GM18861 (cell line): ENCODE measurements around the gene ALPK3.

Source experiments
- ATAC-seq: cut with Tn5 transposase; IDR thresholded peaks from one replicate; pipeline ENCODE4 v1.9.1; 2021; ENCODE audit not compliant: unreplicated experiment

ALPK3 gene

DNA sequence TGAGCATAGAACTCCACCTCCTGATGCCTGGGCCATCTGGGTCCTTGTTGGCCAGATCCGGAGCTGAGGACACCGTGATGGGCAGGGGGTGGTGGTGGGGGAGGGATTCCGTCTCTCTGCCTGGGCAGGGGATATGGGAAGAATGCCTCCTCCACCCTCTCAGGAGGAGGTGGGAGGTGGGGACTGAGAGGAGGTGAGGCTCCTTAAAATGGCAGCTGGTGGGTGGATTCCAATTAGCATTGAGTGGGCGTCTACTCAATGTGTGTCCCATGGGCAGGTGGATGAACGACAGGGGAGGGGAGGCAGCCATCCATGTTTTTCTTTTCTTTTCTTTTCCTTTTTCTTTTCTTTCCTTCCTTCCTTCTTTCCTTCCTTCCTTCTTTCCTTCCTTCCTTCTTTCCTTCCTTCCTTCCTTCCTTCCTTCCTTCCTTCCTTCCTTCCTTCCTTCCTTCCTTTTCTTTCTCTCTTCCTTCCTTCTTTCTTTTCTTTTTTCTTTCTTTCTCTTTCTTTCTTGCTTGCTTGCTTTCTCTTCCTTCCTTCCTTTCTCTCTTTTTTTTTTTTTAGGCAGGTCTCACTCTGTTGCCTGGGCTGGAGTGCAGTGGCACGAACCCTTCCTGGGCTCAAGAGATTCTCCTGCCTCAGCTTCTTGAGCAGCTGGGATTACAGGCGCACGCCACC, 72.3 kb downstream of the ALPK3 start:
- no peak for ATAC-seq

DNA sequence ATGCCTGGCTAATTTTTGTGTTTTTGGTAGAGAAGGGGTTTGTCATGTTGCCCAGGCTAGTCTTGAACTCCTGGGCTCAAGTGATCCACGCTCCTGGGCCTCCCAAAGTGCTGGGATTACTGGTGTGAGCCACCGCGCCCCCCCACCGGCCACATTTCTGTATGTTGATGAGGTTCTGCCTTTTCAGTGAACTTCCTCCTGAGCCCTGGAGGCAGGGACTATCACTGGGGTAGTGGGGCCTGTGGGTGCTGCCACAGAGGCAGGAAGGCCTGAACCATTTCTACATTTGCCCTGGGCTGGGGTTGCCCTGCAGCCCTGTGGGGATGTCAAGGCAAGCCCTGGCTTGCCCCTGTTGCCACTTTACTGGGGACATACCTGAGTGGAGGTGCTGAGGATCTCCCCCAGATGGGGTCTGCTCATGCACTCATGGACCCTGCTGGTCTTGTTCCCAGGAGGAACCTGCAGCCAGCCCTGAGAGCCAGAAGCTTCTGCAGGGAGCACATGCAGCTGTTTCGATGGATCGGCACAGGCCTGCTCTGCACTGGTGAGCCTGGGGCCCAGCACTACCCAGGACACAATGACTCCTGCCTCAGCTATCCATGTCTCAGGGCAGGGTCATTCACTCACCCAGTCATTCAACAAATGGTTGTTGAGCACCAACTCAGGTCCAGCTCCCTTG, 73.0 kb downstream of the ALPK3 start:
- ATAC-seq: no peak

DNA sequence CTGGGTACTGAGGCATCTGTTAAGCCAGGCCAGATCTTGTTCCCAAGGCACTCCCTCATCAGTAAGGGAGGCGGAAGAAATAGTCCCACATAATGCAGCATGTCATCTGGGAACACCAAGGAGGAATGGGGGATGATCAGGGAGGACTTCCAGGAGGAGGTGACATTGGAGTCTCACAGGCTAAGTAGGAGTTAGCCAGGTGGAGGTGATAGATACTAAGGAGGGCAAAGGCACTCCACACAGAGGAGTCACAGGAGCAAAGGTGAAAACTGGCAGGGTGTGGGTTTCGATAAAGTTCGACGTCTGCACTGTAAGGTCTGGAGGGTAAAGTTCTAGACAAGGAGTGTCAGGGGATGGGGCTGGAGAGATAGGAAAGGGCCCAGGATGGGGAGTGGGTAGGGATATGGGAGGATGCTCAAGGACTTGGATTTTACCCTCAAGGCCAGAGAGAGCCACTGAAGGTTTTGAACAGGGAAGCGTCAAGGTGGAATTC, 73.6 kb downstream of the ALPK3 start:
- no peak for ATAC-seq

GRCh38 chr15:84891339-84891738, 74.2 kb downstream of the ALPK3 start:
- no peak for ATAC-seq

DNA sequence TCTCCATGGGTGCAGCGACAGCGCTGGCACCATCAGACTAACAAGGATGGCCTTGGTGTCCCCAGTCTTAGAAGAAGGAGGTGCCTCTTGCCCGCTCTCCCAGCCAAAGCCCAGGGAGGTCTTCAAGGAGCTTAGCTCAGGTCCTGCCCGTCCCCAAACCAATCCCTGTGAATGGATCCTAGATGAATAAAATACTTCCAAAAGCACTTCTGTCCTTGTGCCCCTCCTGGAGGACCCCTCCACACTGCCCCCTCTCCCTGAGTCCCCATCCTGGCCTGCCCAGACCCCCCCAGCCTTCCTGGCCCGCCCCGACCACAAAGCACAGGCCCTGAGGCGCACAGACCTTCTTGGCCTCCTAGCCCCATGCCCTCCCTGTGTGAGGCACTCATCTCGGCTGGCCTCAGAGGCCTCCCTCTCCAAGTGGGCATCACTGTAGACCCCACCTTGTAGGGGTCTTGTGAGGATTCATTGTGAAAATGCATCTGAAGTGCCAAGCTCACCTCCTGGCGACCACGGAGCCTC, 75.7 kb downstream of the ALPK3 start:
- ATAC-seq: no peak

- no peak for ATAC-seq
These were observed 76.5 kb downstream of the ALPK3 start for GRCh38 chr15:84893607-84894006.

- ATAC-seq: no peak
These were observed 77.7 kb downstream of the ALPK3 start for GRCh38 chr15:84894736-84895425.

- ATAC-seq: no peak
These were observed 81.6 kb downstream of the ALPK3 start for GRCh38 chr15:84898761-84899160.

DNA sequence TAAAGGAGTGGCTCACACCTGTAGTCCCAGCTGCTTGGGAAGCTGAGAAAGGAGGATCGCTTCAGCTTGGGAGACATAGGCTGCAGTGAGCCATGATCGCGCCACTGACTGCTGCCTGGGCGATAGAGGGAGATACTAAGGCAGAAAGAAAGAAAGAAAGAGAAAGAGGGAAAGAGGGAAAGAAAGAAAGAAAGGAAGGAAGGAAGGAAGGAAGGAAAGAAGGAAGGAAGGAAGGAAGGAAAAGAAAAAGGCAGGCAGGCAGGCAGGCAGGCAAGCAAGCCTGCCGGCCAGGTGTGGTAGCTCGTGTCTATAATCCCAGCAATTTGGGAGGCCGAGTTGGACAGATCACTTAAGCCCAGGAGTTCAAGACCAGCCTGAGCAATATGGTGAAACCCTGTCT, 82.6 kb downstream of the ALPK3 start:
- no peak for ATAC-seq

- no peak for ATAC-seq
These were observed 84.4 kb downstream of the ALPK3 start for GRCh38 chr15:84901540-84901939.

DNA sequence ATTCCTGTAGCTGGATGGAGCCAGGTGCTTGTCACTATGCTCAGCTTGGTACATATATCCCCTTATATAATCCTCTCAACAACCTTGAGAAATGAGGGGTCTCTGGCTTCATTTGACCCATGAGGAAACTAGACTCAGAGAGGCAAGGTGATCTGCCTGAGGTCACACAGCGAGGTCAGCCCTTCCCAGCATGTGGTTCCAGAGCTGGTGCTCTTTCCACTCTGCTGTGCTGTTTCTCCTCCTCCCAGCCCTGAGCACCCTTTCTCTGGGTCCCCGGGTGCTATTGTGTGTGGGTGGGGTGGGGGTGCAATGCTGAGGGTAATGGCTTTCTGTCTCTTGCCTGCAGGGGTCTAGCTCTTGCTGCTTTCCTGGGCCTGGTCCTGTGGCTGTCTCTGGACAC, 86.6 kb downstream of the ALPK3 start:
- no peak for ATAC-seq

- no peak for ATAC-seq
These were observed 87.3 kb downstream of the ALPK3 start for GRCh38 chr15:84904419-84904818.

- no peak for ATAC-seq
These were observed 88.1 kb downstream of the ALPK3 start for GRCh38 chr15:84905016-84905916.

DNA sequence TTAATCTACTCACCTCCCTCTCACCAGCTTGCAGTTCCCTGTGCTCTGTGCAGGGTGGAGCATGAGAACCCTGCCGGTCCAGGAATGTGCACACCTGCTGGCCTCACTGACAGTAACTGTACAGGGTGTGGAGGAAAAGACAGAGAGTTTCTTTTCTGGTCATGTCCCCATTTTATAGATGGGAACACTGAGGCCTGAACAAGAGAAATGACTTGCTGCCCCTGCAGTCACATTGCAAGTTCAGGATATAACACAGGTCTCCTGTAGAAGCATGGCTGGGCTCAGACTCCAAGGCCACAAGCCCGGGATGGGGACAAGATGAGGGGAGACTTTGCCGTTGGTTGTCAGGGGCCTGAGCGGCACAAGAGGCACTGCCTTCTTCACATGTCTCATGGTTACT, 90.6 kb downstream of the ALPK3 start:
- ATAC-seq: no peak

- ATAC-seq: no peak
These were observed 91.4 kb downstream of the ALPK3 start for GRCh38 chr15:84908564-84908963.

DNA sequence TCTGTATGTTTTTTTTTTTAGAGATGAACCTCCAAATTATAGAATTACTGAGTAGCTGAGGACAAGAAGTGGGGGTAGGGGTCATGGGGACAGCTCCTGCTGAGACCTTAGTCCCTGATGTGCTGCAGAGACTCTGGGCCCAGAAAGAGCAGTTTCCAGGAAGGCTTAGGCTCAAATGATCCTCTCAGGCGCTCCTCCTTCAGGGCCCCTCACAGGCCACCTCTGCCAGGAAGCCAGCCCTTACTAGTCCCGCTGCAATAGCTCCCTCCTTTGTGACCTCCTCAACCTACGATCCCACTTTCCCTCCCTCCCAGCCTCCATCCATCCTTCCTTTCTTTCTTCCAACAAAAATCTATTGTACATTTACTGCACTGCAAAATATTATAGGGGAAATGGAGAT, 91.9 kb downstream of the ALPK3 start:
- ATAC-seq: no peak

- ATAC-seq: no peak
These were observed 92.6 kb downstream of the ALPK3 start for GRCh38 chr15:84909782-84910181.

DNA sequence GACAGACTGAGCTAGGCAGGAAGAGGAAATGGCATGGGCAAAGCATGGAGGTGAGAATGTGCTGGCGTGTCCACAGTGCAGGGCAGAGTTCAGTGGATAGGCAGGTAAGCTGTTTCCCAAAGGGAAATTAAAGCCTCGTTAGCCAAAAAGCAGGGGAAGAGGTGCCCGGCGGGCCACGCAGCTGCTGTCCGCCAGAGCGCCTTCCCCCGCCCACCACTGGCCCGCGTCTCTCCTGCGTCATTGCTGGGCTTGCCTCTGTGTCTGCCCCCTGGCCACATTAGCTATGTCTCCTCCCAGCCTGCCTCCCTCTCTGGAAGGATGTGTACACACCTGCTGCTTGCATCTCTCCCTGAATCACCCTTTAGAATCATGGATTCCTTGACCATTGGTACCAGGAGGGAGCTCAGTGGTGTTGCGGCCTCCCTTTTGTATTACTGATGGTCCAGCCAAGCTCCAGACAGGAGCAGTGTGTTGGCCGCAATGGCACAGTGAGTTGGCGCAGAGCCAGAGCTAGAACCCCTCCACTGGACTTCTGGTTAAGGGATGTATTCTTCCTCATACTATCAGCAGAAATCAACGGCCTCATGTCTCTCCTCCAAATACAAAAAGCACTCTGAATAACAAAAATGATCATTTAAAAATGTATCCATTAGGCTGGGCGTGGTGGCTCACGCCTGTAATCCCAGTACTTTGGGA, 93.9 kb downstream of the ALPK3 start:
- no peak for ATAC-seq

DNA sequence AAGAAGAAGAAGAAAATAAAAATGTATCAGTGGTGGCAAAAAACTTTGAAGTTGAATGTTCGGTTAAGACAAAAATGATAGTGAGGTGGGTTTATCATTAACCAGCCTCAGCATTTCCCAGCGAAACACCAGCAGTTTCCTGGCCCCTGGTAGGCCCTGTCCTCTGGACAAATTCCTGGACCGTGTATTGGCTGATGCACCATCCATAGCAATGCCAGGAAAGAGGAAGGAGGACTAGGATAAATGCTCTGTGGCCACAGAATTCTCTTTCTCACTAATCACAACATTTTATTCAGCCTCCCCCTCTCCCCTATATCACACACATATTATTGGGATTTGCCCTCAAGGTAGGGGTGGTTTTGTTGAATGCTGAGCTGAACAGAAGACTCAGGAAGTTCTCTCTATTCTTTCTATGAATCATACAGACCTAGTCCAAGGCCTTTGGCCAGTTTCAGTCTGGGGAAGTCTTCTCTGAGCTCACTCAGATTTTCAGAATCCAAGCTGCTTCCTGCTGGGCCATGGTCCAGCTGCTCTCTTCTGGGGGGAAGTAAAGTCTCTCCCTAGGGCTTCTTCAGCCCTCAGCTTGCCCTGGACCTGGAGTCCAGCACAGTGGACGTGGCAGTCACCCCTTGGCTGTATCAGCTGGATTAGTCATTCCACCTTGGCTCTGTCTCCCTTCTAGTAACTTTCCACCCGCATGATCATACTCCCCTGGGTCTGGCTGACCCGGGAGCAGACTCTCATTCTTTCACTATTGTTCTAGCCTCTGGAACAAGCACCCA, 94.9 kb downstream of the ALPK3 start:
- no peak for ATAC-seq

DNA sequence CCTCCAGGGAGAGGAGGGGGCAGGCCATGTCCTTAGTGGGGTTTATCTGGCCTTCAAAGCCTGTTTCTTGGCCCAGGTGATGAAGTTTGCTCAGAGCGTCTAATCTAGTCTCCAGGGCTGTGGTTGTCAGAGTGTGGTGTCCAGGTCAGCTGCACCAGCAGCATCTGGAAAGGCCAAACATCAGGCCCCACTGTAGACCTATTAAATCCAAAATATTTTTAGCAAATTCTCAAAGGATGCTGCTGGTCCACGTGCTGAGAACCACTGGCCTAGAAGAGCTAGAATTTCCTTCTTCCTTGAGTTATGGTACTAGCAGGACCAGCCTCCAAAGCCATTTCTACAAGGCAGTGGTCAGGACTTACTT, 96.2 kb downstream of the ALPK3 start:
- no peak for ATAC-seq
